IMR-90 (cell line): ENCODE data around the gene EPC1.

Experiments
- CTCF ChIP-seq: conservative IDR thresholded peaks from 2 replicates; pipeline ENCODE4 v1.5.1; 2012; ENCODE audit warnings: mild to moderate bottlenecking, low read depth, low read length, improper control_type of control experiment
- POLR2A ChIP-seq: IDR thresholded peaks from 2 replicates; pipeline ENCODE4 v1.6.1; 2012; ENCODE audit warnings: mild to moderate bottlenecking, low read depth, low read length
- RCOR1 ChIP-seq: IDR thresholded peaks from 2 replicates; pipeline ENCODE4 v1.6.1; 2012; ENCODE audit warnings: mild to moderate bottlenecking, low read length, improper control_type of control experiment; ENCODE audit not compliant: insufficient replicate concordance

GRCh38 chr10:32244011-32244410 is 102.9 kb downstream of the EPC1 start:
- TF ChIP-seq CTCF (no peak), RCOR1 (no peak), POLR2A (no peak)
